HepG2 (cell line): ENCODE results near the gene LSMEM2. TPM values are rescaled to one million over a fixed set of nuclear protein-coding genes. Genes with fewer than 3 reads are reported as not detected.

Source experiments
- ADNP ChIP-seq: sonication (generic); formaldehyde crosslinking; IDR thresholded peaks from 2 replicates; pipeline ENCODE4 v1.4.0; 2020; ENCODE audit warnings: missing genetic modification reagents
- ATF2 ChIP-seq: sonication (generic); formaldehyde crosslinking; IDR thresholded peaks from 2 replicates; pipeline ENCODE4 v1.4.0; 2020; ENCODE audit warnings: missing genetic modification reagents
- CHD4 ChIP-seq: fragments of 200-600 bp; sonication (generic); IDR thresholded peaks from 2 replicates; pipeline ENCODE4 v1.7.0; 2017; ENCODE audit warnings: mild to moderate bottlenecking, low read length, borderline replicate concordance
- FOXK1 ChIP-seq: sonication (generic); formaldehyde crosslinking; IDR thresholded peaks from 2 replicates; pipeline ENCODE4 v1.4.0; 2020; ENCODE audit warnings: low read depth, missing genetic modification reagents, borderline replicate concordance
- HHEX ChIP-seq: IDR thresholded peaks from 2 replicates; pipeline ENCODE4 v1.6.1; 2016; ENCODE audit warnings: control low read depth
- KAT7 ChIP-seq: IDR thresholded peaks from 2 replicates; pipeline ENCODE4 v1.6.1; 2018; ENCODE audit warnings: borderline replicate concordance, missing compliant biosample characterization
- NPAS2 ChIP-seq: sonication (generic); formaldehyde crosslinking; IDR thresholded peaks from 2 replicates; pipeline ENCODE4 v1.8.0; 2022; ENCODE audit warnings: mild to moderate bottlenecking, missing genetic modification reagents, borderline replicate concordance
- NR2F2 ChIP-seq: IDR thresholded peaks from 2 replicates; pipeline ENCODE4 v1.6.1; 2012; ENCODE audit warnings: low read depth, inconsistent platforms, borderline replicate concordance
- PLRG1 ChIP-seq: fragments of 450-650 bp; conservative IDR thresholded peaks from 2 replicates; pipeline ENCODE4 v1.6.1; 2016
- RXRA ChIP-seq: sonication (generic); formaldehyde crosslinking; IDR thresholded peaks from 2 replicates; pipeline ENCODE4 v1.5.1; 2020; ENCODE audit warnings: missing genetic modification reagents
- SOX13 ChIP-seq, 3 experiments: fragments of 450-650 bp in 1 of 3; sonication (generic) in 1 of 3; formaldehyde crosslinking in 1 of 3; IDR thresholded peaks in 2 of 3; conservative IDR thresholded peaks in 1 of 3; 2 replicates each; pipeline versions ENCODE4 v1.5.0 to v1.6.1; 2016 to 2020; ENCODE audit warnings: antibody characterized with exemption in 1 of 3, mild to moderate bottlenecking in 1 of 3, missing compliant biosample characterization in 1 of 3, missing genetic modification reagents in 1 of 3, moderate library complexity in 1 of 3
- ZNF224 ChIP-seq: sonication (generic); formaldehyde crosslinking; IDR thresholded peaks from 2 replicates; pipeline ENCODE4 v1.5.0; 2020; ENCODE audit warnings: mild to moderate bottlenecking, missing genetic modification reagents
- ZNF260 ChIP-seq: sonication (generic); formaldehyde crosslinking; IDR thresholded peaks from 2 replicates; pipeline ENCODE4 v1.4.0; 2020; ENCODE audit warnings: missing genetic modification reagents, low read depth, mild to moderate bottlenecking, borderline replicate concordance
- ZNF264 ChIP-seq: sonication (generic); formaldehyde crosslinking; IDR thresholded peaks from 2 replicates; pipeline ENCODE4 v1.4.0; 2020; ENCODE audit warnings: missing genetic modification reagents
- ZNF281 ChIP-seq: sonication (generic); formaldehyde crosslinking; IDR thresholded peaks from 2 replicates; pipeline ENCODE4 v1.4.0; 2020; ENCODE audit warnings: missing genetic modification reagents, borderline replicate concordance
- ZNF333 ChIP-seq: sonication (generic); formaldehyde crosslinking; IDR thresholded peaks from 2 replicates; pipeline ENCODE4 v1.4.0; 2020; ENCODE audit warnings: mild to moderate bottlenecking, missing genetic modification reagents, borderline replicate concordance
- ZNF335 ChIP-seq: sonication (generic); formaldehyde crosslinking; IDR thresholded peaks from 2 replicates; pipeline ENCODE4 v1.4.0; 2020; ENCODE audit warnings: missing genetic modification reagents
- ZNF609 ChIP-seq: sonication (generic); formaldehyde crosslinking; IDR thresholded peaks from 2 replicates; pipeline ENCODE4 v1.4.0; 2020; ENCODE audit warnings: mild to moderate bottlenecking, missing genetic modification reagents, borderline replicate concordance
- ZNF629 ChIP-seq: sonication (generic); formaldehyde crosslinking; conservative IDR thresholded peaks from 2 replicates; pipeline ENCODE4 v1.5.0; 2020; ENCODE audit warnings: missing genetic modification reagents
- ZNF652 ChIP-seq: IDR thresholded peaks from 2 replicates; pipeline ENCODE4 v1.6.1; 2016; ENCODE audit warnings: low read depth, borderline replicate concordance
- ZNF670 ChIP-seq: sonication (generic); formaldehyde crosslinking; IDR thresholded peaks from 2 replicates; pipeline ENCODE4 v1.8.0; 2022; ENCODE audit warnings: mild to moderate bottlenecking, missing genetic modification reagents, borderline replicate concordance
- polyA plus RNA-seq, 8 experiments: library from polyadenylated mRNA; depleted of rRNA in 3 of 8; stranded (reverse) in 7 of 8; unstranded in 1 of 8; fragments of >200 nt; fragmentation: Illumina TruSeq in 4 of 8; extraction: Trizol in 4 of 8; gene quantifications; 2 replicates each; pipeline versions ENCODE4 v1.2.1 to v1.2.3, GENCODE V29; 2011 to 2016; ENCODE audit warnings: low read depth in 4 of 8, missing spikeins in 1 of 8, mixed read lengths in 1 of 8; ENCODE audit not compliant: insufficient read depth in 1 of 8
- total RNA-seq, 5 experiments: library from RNA; depleted of rRNA; stranded (reverse); fragments of >200 nt; fragmentation: Illumina TruSeq; extraction: Trizol; gene quantifications; 2 replicates each; pipeline ENCODE4 v1.2.3, GENCODE V29; 2016; ENCODE audit warnings: low read depth in 1 of 5

LSMEM2 gene
- total and polyA plus RNA-seq, 2 of the 13 experiments (the other 11 are each of a cell fraction or from before 2014, with no cell fraction given), result 0.07 to 0.41 TPM

- TF ChIP-seq FOXK1 (no peak), ZNF333 (CRISPR knock-in tag) (no peak), HHEX (CRISPR knock-in tag) (no peak), ADNP (CRISPR knock-in tag) (no peak), ZNF224 (CRISPR knock-in tag) (no peak), NPAS2 (CRISPR knock-in tag) (no peak), ZNF264 (CRISPR knock-in tag) (no peak), ZNF335 (CRISPR knock-in tag) (no peak), RXRA (CRISPR knock-in tag) (no peak), SOX13 (IDR thresholded peaks at IDR 0.05) (no peak), SOX13 (CRISPR knock-in tag; conservative IDR thresholded peaks at IDR 0.05 in 1 of 2, IDR thresholded peaks at IDR 0.05 in 1 of 2) (peak in 1 of 2 experiments; percentile 26; a peak in 1 of 4 replicates), ZNF260 (CRISPR knock-in tag) (no peak), ZNF652 (no peak), ZNF281 (CRISPR knock-in tag) (no peak), ZNF629 (CRISPR knock-in tag) (no peak), ZNF609 (CRISPR knock-in tag) (peak; percentile 32; the same call in 1 of the 2 replicates), ZNF670 (no peak), PLRG1 (no peak), NR2F2 (no peak), KAT7 (CRISPR knock-in tag) (no peak; the same call in 1 of the 2 replicates), ATF2 (CRISPR knock-in tag) (peak; percentile 53; the same call in 1 of the 2 replicates), CHD4 (peak; percentile 80; the same call in 1 of the 2 replicates)
Observed at GRCh38 chr3:50268703-50269451, 10.0 kb upstream of the LSMEM2 start, which contains the start of gene SEMA3B (continued).
